Keratinocyte (primary cell): ENCODE results near the gene SPAG16. TPM values are rescaled to one million over a fixed set of nuclear protein-coding genes. Genes with fewer than 3 reads are reported as not detected.

Source experiments
- DNase-seq: peaks from one replicate; pipeline ENCODE4 v3.0.0-alpha.2; 2011; ENCODE audit warnings: low read depth, missing footprints, low spot score
- FAIRE-seq: peaks from 2 replicates; lab custom pipeline; 2011; peaks lifted over from hg19 to GRCh38; lab: Jason Lieb, UNC
- H2AFZ ChIP-seq: 2 replicates; pipeline ENCODE4 v1.6.0; 2012; ENCODE audit warnings: low read length, control low read depth, inconsistent platforms; ENCODE audit not compliant: control insufficient read depth
- H3K27ac ChIP-seq: 2 replicates; pipeline ENCODE4 v1.5.1; 2011; ENCODE audit warnings: low read length; ENCODE audit not compliant: control insufficient read depth, insufficient read depth
- H3K27me3 ChIP-seq: 3 replicates; pipeline ENCODE4 v1.6.0; 2011; ENCODE audit warnings: low read length; ENCODE audit not compliant: control insufficient read depth, insufficient read depth; ENCODE audit errors: extremely low read depth
- H3K36me3 ChIP-seq, 2 experiments: 2 replicates in 1 of 2; 3 replicates in 1 of 2; pipeline ENCODE4 v1.5.1; 2011; ENCODE audit warnings: low read length in 2 of 2, mild to moderate bottlenecking in 1 of 2; ENCODE audit not compliant: control insufficient read depth in 2 of 2, insufficient read depth in 2 of 2; ENCODE audit errors: extremely low read depth in 1 of 2
- H3K4me1 ChIP-seq: 3 replicates; pipeline ENCODE4 v1.5.1; 2011; ENCODE audit warnings: low read length; ENCODE audit not compliant: control insufficient read depth, insufficient read depth; ENCODE audit errors: extremely low read depth
- H3K4me2 ChIP-seq: 3 replicates; pipeline ENCODE4 v1.6.0; 2011; ENCODE audit warnings: low read depth, low read length; ENCODE audit not compliant: control insufficient read depth, insufficient read depth; ENCODE audit errors: extremely low read depth
- H3K4me3 ChIP-seq, 3 experiments: fragments of 200-600 bp in 1 of 3; sonication (generic) in 1 of 3; 2 replicates in 2 of 3; 3 replicates in 1 of 3; pipeline ENCODE4 v1.5.1; 2011 to 2016; ENCODE audit warnings: low read length in 3 of 3, mild to moderate bottlenecking in 3 of 3, control low read depth in 2 of 3, inconsistent platforms in 1 of 3, low read depth in 1 of 3, mixed read lengths in 1 of 3, mixed run types in 1 of 3, moderate library complexity in 1 of 3; ENCODE audit not compliant: control insufficient read depth in 2 of 3, insufficient read depth in 2 of 3; ENCODE audit errors: extremely low read depth in 1 of 3
- H3K79me2 ChIP-seq: 2 replicates; pipeline ENCODE4 v1.6.0; 2012; ENCODE audit warnings: low read length; ENCODE audit not compliant: control insufficient read depth, insufficient read depth
- H3K9ac ChIP-seq: 3 replicates; pipeline ENCODE4 v1.6.0; 2011; ENCODE audit warnings: low read length; ENCODE audit not compliant: control insufficient read depth, insufficient read depth; ENCODE audit errors: extremely low read depth
- H3K9me1 ChIP-seq: 3 replicates; pipeline ENCODE4 v1.6.0; 2011; ENCODE audit warnings: low read length; ENCODE audit not compliant: control insufficient read depth, insufficient read depth; ENCODE audit errors: extremely low read depth
- H3K9me3 ChIP-seq: 2 replicates; pipeline ENCODE4 v1.5.1; 2012; ENCODE audit warnings: low read depth, low read length; ENCODE audit not compliant: control insufficient read depth
- H4K20me1 ChIP-seq: 3 replicates; pipeline ENCODE4 v1.6.0; 2011; ENCODE audit warnings: low read length; ENCODE audit not compliant: control insufficient read depth, insufficient read depth; ENCODE audit errors: extremely low read depth
- EZH2 ChIP-seq: IDR thresholded peaks from one replicate; pipeline ENCODE4 v1.6.1; 2012; ENCODE audit warnings: inconsistent platforms, mild to moderate bottlenecking, low read length, moderate library complexity
- dilution Hi-C: fragments of 300-500 bp; cut with MboI; formaldehyde crosslinking; loops from one replicate; pipeline ENCODE4 v1.7.0; 2020; ENCODE audit warnings: low sequenced_read_pairs; ENCODE audit not compliant: extremely low pct_ligation_motif_present
- polyA plus RNA-seq, 5 experiments: library from polyadenylated mRNA; depleted of rRNA in 3 of 5; stranded (reverse) in 3 of 5; stranded (forward) in 1 of 5; unstranded in 1 of 5; fragments of >200 nt; gene quantifications; 1 replicate in 1 of 5; 2 replicates in 3 of 5; 3 replicates in 1 of 5; pipeline versions ENCODE4 v1.2.1 to v1.2.3, GENCODE V29; 2011 to 2012; ENCODE audit warnings: missing spikeins in 2 of 5, low read depth in 1 of 5, low replicate concordance in 1 of 5
- TF ChIP-seq, protein P1 (sequence below), 3 experiments: IDR thresholded peaks in 1 of 3; conservative IDR thresholded peaks in 1 of 3; optimal IDR thresholded peaks in 1 of 3; 2 replicates in 2 of 3; 3 replicates in 1 of 3; pipeline versions ENCODE3 to v1.5.1; 2011; ENCODE audit warnings: low read length in 3 of 3, mild to moderate bottlenecking in 3 of 3, moderate library complexity in 2 of 3, control low read depth in 1 of 3, inconsistent platforms in 1 of 3; ENCODE audit not compliant: insufficient read depth in 2 of 3; ENCODE audit errors: extremely low read depth in 1 of 3

SPAG16 gene
- polyA plus RNA-seq, 1 donor (not counting 4 experiments of a cell fraction or from before 2014, with no cell fraction given): 19.6 TPM

- H3K27ac ChIP-seq: no peak overlapping the region
- H2AFZ ChIP-seq: no peak overlapping the region
- H3K9me1 ChIP-seq: no peaks in the 10 kb centered on the region
- TF ChIP-seq, protein P1, sequence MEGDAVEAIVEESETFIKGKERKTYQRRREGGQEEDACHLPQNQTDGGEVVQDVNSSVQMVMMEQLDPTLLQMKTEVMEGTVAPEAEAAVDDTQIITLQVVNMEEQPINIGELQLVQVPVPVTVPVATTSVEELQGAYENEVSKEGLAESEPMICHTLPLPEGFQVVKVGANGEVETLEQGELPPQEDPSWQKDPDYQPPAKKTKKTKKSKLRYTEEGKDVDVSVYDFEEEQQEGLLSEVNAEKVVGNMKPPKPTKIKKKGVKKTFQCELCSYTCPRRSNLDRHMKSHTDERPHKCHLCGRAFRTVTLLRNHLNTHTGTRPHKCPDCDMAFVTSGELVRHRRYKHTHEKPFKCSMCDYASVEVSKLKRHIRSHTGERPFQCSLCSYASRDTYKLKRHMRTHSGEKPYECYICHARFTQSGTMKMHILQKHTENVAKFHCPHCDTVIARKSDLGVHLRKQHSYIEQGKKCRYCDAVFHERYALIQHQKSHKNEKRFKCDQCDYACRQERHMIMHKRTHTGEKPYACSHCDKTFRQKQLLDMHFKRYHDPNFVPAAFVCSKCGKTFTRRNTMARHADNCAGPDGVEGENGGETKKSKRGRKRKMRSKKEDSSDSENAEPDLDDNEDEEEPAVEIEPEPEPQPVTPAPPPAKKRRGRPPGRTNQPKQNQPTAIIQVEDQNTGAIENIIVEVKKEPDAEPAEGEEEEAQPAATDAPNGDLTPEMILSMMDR (optimal IDR thresholded peaks at IDR 0.05 in 1 of 3, IDR thresholded peaks at IDR 0.05 in 1 of 3, conservative IDR thresholded peaks at IDR 0.05 in 1 of 3; ENCODE audit: extremely low read depth in 1 of 3, insufficient read depth in 2 of 3, low read length in 3 of 3): no peak
- no peak for TF ChIP-seq EZH2
- H3K4me1 ChIP-seq: no peaks in the 10 kb centered on the region
- no peaks in the 10 kb centered on the region for H3K36me3 ChIP-seq
- no peaks in the 10 kb centered on the region for H3K27me3 ChIP-seq
- no peaks in the 10 kb centered on the region for H3K9me3 ChIP-seq
- no peak overlapping the region for H3K9ac ChIP-seq
- DNase-seq (no peak), FAIRE-seq (no peak)
- dilution Hi-C loops: no loop called here
- no peaks in the 10 kb centered on the region for H3K79me2 ChIP-seq
- no peaks in the 10 kb centered on the region for H4K20me1 ChIP-seq
- no peak overlapping the region for H3K4me2 ChIP-seq
- H3K4me3 ChIP-seq: no peak overlapping the region
These were observed 441.8 kb downstream of the SPAG16 start for GRCh38 chr2:213726101-213726500.

- Histone ChIP-seq H3K4me2 (no peak overlapping the region), H3K27ac (no peak overlapping the region), H3K4me3 (no peak overlapping the region), H3K36me3 (no peaks in the 10 kb centered on the region), H2AFZ (no peak overlapping the region), H3K9me1 (no peaks in the 10 kb centered on the region), H3K79me2 (no peaks in the 10 kb centered on the region), H4K20me1 (no peaks in the 10 kb centered on the region), H3K9me3 (no peaks in the 10 kb centered on the region), H3K27me3 (no peaks in the 10 kb centered on the region), H3K9ac (no peak overlapping the region), H3K4me1 (no peaks in the 10 kb centered on the region)
- dilution Hi-C loops: no loop called here
- FAIRE-seq (no peak), DNase-seq (no peak)
- no peak for TF ChIP-seq EZH2
- TF ChIP-seq, protein P1 (optimal IDR thresholded peaks at IDR 0.05 in 1 of 3, IDR thresholded peaks at IDR 0.05 in 1 of 3, conservative IDR thresholded peaks at IDR 0.05 in 1 of 3; ENCODE audit: extremely low read depth in 1 of 3, insufficient read depth in 2 of 3, low read length in 3 of 3): no peak
These were observed 449.6 kb downstream of the SPAG16 start for GRCh38 chr2:213733893-213734292.
